ENCODE results near the gene HMGA1. TPM values are rescaled to one million over a fixed set of nuclear protein-coding genes. Genes with fewer than 3 reads are reported as not detected.

HMGA1 gene
- polyA plus RNA-seq, 3 donors, result 11.4 to 37.9 (median 17.6) TPM

DNA sequence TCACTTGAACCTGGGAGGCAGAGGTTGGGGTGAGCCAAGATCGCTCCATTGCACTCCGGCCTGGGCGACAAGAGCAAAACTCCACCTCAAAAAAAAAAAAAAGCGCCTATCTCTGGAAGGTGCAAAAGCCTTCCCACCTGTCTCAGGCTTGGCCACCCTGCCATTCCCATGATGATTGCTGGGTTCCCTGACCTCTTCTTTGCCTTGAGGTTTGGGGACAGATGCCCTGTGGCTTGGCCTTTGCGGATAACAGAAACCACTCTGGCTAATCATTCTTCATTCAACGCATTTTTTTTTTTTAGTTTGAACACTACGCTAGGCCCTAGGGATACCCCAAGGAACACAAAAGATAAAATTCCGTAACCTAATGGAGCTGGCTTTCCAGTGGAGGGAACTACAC, 6.8 kb upstream of the HMGA1 start:
- Histone ChIP-seq H3K4me3 (replicated peaks in 1 of 3; ENCODE audit: low read depth in 2 of 3, low read length in 3 of 3) (no peak overlapping the region), H2AFZ (ENCODE audit: insufficient read depth, low read depth, low read length, poor library complexity, severe bottlenecking) (no peak overlapping the region), H3K4me2 (replicated peaks; ENCODE audit: extremely low read depth, low read length, poor library complexity, severe bottlenecking) (no peak overlapping the region), H3K9me3 (replicated peaks in 1 of 2; ENCODE audit: control insufficient read depth in 1 of 2, insufficient read depth in 1 of 2, low read length in 2 of 2) (no peaks in the 10 kb centered on the region), H3K36me3 (replicated peaks in 1 of 2; ENCODE audit: control insufficient read depth in 1 of 2, insufficient read depth in 2 of 2, low read length in 2 of 2) (no peaks in the 10 kb centered on the region), H4K20me1 (ENCODE audit: insufficient read depth, low read length) (no peaks in the 10 kb centered on the region), H3K9ac (ENCODE audit: insufficient read depth, low read length, poor library complexity, severe bottlenecking) (no peak overlapping the region), H3K79me2 (ENCODE audit: insufficient read depth, low read length) (no peaks in the 10 kb centered on the region), H3K27ac (ENCODE audit: low read depth in 1 of 2, low read length in 2 of 2) (no peak overlapping the region), H3K4me1 (ENCODE audit: control insufficient read depth in 1 of 2, insufficient read depth in 2 of 2, low read length in 2 of 2) (peaks cover 23 to 28% of the 10 kb centered on the region in 2 donors), H3K27me3 (ENCODE audit: control insufficient read depth in 2 of 2, insufficient read depth in 2 of 2, low read length in 2 of 2) (no peaks in the 10 kb centered on the region)
- H3K9me3 Mint-ChIP-seq, result peaks cover 0 to 3% (median 0%) of the 10 kb centered on the region in 7 donors
- H3K27me3 Mint-ChIP-seq (ENCODE audit: low read depth in 3 of 3), result peaks cover 1 to 7% (median 2%) of the 10 kb centered on the region in 3 donors
- H3K27ac Mint-ChIP-seq, result no peak overlapping the region
- TF ChIP-seq, protein P1, sequence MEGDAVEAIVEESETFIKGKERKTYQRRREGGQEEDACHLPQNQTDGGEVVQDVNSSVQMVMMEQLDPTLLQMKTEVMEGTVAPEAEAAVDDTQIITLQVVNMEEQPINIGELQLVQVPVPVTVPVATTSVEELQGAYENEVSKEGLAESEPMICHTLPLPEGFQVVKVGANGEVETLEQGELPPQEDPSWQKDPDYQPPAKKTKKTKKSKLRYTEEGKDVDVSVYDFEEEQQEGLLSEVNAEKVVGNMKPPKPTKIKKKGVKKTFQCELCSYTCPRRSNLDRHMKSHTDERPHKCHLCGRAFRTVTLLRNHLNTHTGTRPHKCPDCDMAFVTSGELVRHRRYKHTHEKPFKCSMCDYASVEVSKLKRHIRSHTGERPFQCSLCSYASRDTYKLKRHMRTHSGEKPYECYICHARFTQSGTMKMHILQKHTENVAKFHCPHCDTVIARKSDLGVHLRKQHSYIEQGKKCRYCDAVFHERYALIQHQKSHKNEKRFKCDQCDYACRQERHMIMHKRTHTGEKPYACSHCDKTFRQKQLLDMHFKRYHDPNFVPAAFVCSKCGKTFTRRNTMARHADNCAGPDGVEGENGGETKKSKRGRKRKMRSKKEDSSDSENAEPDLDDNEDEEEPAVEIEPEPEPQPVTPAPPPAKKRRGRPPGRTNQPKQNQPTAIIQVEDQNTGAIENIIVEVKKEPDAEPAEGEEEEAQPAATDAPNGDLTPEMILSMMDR (IDR thresholded peaks at IDR 0.05), result no peak
- intact Hi-C loops (cut with micrococcal nuclease), result no loop called here
- H3K36me3 Mint-ChIP-seq, result peaks cover 0 to 2% of the 10 kb centered on the region in 2 donors
- no peak overlapping the region for H3K4me3 Mint-ChIP-seq
- H3K4me1 Mint-ChIP-seq, result peaks cover 44% of the 10 kb centered on the region
- 100% methylated on average over 1 of the region's 8 CpGs for WGBS (ENCODE audit: insufficient coverage)
- no peak for DNase-seq

DNA sequence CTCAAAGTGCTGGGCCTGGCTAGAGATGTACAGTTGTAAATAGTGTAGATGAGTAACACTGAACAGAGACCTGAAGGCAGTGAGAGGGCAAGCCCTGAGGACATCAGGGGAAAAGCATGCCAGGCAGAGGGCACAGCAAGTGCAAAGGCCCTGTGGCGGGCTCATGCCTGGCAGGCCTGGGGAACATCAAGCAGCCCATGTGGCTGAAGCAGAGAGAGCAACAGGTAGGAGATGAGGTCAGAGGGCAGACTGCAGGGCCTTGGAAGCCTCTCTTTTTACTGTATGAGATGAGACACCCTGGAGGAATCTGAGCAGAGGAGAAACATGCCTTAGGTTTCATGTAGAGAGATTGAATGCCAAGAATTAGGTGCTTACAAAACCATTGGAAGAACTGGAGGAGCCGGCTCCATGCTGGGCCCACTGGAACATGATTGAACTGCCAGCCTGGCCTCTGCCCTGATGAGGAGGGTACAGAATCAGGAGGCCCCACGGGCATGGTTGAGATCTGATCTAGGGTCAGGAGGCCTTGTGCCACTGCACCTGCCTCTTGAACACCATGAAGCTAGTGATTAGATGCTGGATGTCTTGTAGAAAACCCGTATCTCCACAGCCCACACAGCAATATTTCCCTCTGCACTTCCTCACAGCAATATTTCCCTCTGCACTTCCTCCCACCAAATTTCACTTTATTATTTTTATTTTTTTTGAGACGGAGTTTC, 5.9 kb upstream of the HMGA1 start:
- H3K4me3 Mint-ChIP-seq, result no peak overlapping the region

More for the DNA sequence above, 5.9 kb upstream of the HMGA1 start:
- intact Hi-C loops (cut with micrococcal nuclease), result no loop called here
- peaks cover 0 to 2% of the 10 kb centered on the region in 2 donors for H3K36me3 Mint-ChIP-seq
- H3K79me2 ChIP-seq (ENCODE audit: insufficient read depth, low read length), result no peaks in the 10 kb centered on the region
- no peak overlapping the region for H3K4me2 ChIP-seq (replicated peaks; ENCODE audit: extremely low read depth, low read length, poor library complexity, severe bottlenecking)
- TF ChIP-seq, protein P1 (IDR thresholded peaks at IDR 0.05), result no peak
- whole genome bisulfite sequencing (ENCODE audit: insufficient coverage), result 46% methylated on average over 4 of the region's 5 CpGs
- H3K4me1 Mint-ChIP-seq, result peaks cover 40% of the 10 kb centered on the region
- no peak overlapping the region for H3K4me3 ChIP-seq (replicated peaks in 1 of 3; ENCODE audit: low read depth in 2 of 3, low read length in 3 of 3)
- peaks cover 1 to 7% (median 2%) of the 10 kb centered on the region in 3 donors for H3K27me3 Mint-ChIP-seq (ENCODE audit: low read depth in 3 of 3)
- no peak overlapping the region for H3K27ac ChIP-seq (ENCODE audit: low read depth in 1 of 2, low read length in 2 of 2)
- no peaks in the 10 kb centered on the region for H4K20me1 ChIP-seq (ENCODE audit: insufficient read depth, low read length)
- H3K9ac ChIP-seq (ENCODE audit: insufficient read depth, low read length, poor library complexity, severe bottlenecking), result no peak overlapping the region
- peak overlapping the region; percentile 39 for H2AFZ ChIP-seq (ENCODE audit: insufficient read depth, low read depth, low read length, poor library complexity, severe bottlenecking)
- no peaks in the 10 kb centered on the region for H3K36me3 ChIP-seq (replicated peaks in 1 of 2; ENCODE audit: control insufficient read depth in 1 of 2, insufficient read depth in 2 of 2, low read length in 2 of 2)
- no peaks in the 10 kb centered on the region for H3K27me3 ChIP-seq (ENCODE audit: control insufficient read depth in 2 of 2, insufficient read depth in 2 of 2, low read length in 2 of 2)
- peak overlapping the region in 5 of 7 donors; percentile 30 to 79 (median 38) for H3K27ac Mint-ChIP-seq
- DNase-seq, result no peak
- no peaks in the 10 kb centered on the region for H3K9me3 ChIP-seq (replicated peaks in 1 of 2; ENCODE audit: control insufficient read depth in 1 of 2, insufficient read depth in 1 of 2, low read length in 2 of 2)
- H3K4me1 ChIP-seq (ENCODE audit: control insufficient read depth in 1 of 2, insufficient read depth in 2 of 2, low read length in 2 of 2), result peaks cover 24 to 35% of the 10 kb centered on the region in 2 donors
- H3K9me3 Mint-ChIP-seq, result peaks cover 0 to 3% (median 0%) of the 10 kb centered on the region in 7 donors
